ELR (cell line): Measurements from ENCODE around the gene IVNS1ABP.

ENCODE experiments used
- DNase-seq: peaks from one replicate; pipeline ENCODE4 v3.0.0-alpha.2; 2015; ENCODE audit warnings: low read depth

Gene IVNS1ABP

GRCh38 chr1:185293967-185294542, 23.0 kb downstream of the IVNS1ABP start:
- DNase-seq, result no peak

DNA sequence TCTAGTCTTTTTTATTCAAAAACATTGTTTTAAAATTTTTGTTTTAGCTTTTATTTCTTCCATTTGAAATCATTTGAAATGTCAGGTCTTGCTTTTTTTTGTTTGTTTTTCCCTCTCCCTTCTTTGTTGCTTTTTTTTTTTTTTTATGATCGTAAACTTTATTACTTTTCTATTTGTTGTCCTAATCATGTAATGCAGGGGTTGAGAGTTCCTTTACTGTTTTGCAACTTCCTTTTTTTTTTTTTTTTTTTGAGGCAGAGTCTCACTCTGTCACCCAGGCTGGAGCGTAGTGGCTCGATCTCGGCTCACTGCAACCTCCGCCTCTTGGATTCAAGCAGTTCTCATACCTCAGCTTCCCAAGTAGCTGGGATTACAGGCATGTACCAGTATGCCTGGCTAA, 24.8 kb downstream of the IVNS1ABP start:
- DNase-seq, result no peak

DNA sequence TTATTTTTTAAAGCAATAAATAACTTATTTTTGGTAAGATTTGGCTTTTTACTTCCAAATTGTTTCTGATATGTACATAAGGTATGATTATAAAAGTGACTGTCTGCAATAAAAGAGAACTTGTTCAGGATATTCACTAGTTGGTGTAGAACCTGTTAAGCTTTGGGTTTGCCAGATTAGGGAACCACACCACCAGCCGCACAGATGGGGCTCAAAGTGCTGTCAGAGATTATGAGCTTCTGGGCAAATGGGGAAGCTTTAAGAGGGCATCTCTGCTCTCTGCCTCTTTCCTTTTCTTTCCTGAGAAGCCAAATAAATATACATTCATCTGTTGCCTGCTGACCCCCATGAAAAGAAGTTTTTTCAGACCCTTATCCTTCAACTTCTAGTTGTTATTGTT, 25.4 kb downstream of the IVNS1ABP start:
- DNase-seq, result no peak

- no peak for DNase-seq
These were observed 25.9 kb downstream of the IVNS1ABP start for GRCh38 chr1:185291159-185291558.

- DNase-seq, result no peak
These were observed 27.2 kb downstream of the IVNS1ABP start for GRCh38 chr1:185289880-185290279.

DNA sequence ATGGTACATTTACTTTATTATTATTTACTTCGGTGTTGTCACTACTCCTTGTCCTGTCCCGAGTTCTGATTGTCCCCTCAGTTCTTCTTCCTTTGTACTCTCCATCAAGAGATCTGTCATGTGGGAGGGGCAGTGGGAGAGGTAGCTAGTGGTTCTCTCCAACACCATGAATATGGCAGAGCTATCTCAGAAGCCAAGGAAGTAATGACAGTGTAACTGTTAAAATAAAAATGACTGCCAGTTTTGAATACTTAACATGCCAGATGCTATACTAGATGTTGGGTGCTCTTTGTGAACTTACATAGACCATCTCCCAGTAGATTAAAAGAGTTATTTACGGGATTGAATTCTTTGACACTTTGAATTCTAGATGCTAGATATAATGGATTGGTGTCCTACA, 28.6 kb downstream of the IVNS1ABP start:
- DNase-seq, result no peak

DNA sequence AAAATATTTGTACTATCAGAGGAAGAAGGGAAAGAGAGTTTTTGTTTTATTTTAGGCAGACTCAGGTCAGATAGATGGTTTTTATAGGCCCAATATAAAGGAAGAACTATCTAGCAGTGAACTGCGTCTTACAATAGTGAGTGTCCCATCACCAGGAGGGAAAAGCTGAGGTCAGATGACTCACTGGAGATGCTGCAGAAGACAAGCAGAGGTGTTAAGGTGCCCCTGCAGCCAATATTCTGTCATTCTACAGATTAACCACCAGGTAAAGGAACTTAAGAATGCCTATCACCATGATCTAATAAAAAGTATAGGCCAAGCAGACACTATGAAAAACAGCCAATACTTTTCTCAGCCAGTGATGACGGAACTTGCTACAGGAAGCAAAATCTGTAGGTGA, 29.6 kb downstream of the IVNS1ABP start:
- DNase-seq, result no peak

DNA sequence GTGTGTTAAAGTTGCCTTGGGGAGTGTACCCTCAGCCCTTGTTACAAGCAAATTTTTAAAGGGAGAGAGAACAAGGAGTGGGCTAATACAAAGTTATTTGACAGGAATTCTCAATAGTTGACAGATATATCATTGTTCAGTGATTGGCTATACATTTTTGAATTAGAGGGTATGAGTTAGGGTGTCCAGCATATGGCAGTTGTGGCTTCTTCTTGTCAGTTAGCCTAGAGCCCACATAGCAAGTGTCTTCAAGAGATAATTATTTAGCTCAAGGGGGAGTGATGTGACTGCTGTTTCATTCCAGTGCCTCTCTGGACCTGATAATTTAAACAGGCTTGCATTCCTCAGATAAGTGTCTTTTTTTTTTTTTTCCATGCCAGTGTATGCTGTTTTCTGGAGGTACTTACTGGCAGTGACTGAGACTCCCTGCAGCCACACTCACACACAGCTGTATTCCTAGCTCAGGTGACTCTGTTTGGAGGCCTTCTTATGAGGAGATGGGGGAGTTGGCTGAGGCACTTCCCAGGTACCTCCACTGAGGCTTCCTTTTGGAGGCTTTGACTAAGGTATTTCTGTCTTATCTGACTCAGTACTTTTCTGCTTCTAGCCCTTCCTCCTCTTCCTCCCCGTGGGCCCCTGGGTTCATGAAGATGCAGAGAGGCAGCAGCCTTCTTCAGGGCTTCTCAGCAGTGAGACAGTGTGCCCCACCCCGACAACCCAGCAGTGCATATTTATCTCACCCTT, 32.3 kb downstream of the IVNS1ABP start:
- no peak for DNase-seq

- DNase-seq, result no peak
These were observed 32.9 kb downstream of the IVNS1ABP start for GRCh38 chr1:185284116-185284515.

- DNase-seq, result no peak
These were observed 35.8 kb downstream of the IVNS1ABP start for GRCh38 chr1:185281245-185281644.

DNA sequence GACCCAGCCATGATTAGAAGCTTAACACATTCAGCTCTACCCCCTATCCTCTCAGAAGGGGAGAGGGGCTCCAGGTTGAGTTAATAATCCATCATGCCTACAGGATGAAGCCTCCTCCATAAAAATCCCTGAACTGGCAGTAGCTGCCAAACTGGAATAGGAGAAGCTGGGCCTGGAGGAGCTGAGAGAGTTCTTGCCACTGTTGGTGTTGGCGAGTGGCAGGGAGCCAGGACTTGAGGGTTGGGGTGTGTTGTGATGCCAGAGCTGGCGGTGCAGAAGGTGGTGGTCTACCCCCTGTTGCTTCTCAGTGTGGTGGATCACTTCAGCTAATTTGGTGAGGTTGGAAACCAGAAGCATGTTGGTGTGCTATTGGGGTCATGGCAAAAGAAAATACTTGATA, 36.5 kb downstream of the IVNS1ABP start:
- DNase-seq, result no peak

- DNase-seq, result peak; percentile 39
These were observed 37.5 kb downstream of the IVNS1ABP start for GRCh38 chr1:185279571-185279970.

GRCh38 chr1:185271921-185272320, 45.1 kb downstream of the IVNS1ABP start:
- DNase-seq, result no peak

DNA sequence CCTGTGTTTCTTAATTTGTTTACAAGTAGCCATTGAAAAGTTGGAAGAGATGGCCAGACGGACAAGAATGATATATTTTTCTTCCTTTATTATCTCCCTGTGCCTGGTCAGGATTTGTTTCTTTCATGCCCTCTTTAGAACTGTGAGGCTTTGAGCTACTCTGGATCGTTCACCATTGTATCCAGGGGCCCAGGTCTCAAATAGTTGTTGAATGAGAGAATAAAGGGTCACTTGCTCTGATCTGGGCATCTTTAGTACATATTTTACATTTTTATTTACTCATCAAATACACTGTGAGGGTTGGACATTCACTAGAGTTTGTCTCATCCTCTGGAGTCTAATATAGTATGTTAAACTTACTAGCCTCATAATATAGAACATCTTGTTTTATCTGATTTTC, 48.7 kb downstream of the IVNS1ABP start:
- no peak for DNase-seq

GRCh38 chr1:185267701-185268100, 49.3 kb downstream of the IVNS1ABP start:
- DNase-seq, result no peak

DNA sequence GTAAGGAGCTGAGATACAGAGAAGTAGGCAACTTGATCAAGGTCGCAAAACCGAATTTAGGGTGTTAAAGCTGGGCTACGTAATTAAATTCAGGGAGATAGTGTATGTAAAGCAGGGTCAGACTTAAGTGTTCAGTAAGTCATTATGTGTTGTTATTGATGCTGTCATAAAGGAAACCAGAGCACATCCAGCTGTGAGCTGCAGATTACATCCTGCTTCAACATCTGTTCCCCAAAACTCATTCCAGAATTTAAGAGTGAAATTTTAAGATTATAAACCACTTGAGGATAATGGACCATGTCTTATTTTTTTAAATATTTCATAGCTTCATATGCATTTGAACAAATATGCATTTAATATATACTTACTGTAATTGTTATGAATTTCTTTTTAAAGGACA, 49.7 kb downstream of the IVNS1ABP start:
- DNase-seq, result no peak

GRCh38 chr1:185265314-185265713, 51.7 kb downstream of the IVNS1ABP start:
- DNase-seq, result no peak

- no peak for DNase-seq
These were observed 53.3 kb downstream of the IVNS1ABP start for GRCh38 chr1:185263780-185264179.

GRCh38 chr1:185263292-185263691, 53.8 kb downstream of the IVNS1ABP start:
- no peak for DNase-seq

DNA sequence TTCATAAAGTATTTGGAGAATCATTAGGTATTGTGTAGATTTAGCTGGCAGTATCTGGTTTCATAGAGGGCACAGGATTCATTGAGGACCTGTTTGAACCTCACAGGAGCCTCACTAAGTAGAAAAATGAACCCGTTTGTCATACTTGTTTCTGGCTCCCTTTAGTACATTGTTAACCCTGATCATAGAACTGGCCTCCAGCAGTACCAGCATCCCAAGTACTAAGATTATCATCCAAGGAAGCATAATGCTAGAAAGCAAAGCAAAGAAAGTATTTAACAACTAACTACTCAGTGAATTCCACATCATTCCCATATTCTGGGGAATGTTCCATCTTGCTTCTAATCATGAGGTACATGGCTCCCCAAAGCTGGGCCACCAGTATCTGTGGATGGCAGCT, 54.9 kb downstream of the IVNS1ABP start:
- DNase-seq, result no peak

DNA sequence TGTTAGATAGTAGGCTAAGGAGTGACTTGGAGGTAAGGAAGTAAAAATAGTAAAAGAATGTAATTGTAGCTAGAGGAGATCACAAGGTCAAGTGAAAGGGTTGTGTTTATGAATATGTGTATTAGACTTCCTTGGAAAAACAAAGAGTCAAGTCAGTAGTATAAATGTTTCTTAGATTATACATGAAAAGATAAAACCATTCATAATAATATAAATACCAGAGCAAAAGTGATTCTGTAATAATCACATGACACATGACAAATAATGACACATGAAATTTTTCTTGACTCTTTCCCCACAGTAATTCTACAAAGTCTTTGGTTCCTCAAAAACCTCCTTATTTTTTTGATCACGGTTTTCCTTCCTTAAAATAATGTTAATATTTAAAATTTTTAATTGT, 56.4 kb downstream of the IVNS1ABP start:
- peak; percentile 27 for DNase-seq

DNA sequence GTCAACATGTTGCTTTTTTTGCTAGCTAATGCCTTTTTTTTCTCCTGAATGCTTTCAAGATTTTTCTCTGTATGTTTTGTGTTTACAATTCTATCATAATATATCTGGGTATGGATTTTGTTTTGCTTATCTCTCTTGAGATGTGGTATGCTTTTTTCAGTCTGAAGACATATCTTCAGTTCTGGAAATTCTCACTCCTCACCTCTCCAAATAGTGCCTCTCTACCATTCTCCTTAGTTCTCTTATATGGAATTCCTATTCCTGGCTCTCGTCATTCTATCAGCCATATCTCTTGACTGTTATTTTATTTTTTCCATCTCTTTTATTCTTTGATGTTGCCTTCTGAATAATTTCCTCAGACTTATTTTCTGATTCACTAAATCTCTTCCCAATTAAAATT, 58.4 kb downstream of the IVNS1ABP start:
- no peak for DNase-seq

- DNase-seq, result peak; percentile 49
These were observed 59.2 kb downstream of the IVNS1ABP start for GRCh38 chr1:185257950-185258208.
